Fibroblast of lung (primary cell): Measurements from ENCODE around the gene LCAT.

Source experiments
- CTCF ChIP-seq, 2 donors: IDR thresholded peaks in 1 of 2; conservative IDR thresholded peaks in 1 of 2; 1 replicate in 1 of 2; 2 replicates in 1 of 2; pipeline ENCODE4 v1.5.1; 2011 to 2012; ENCODE audit warnings: low read length in 2 of 2, control low read depth in 1 of 2, inconsistent platforms in 1 of 2, low read depth in 1 of 2, mild to moderate bottlenecking in 1 of 2
- EZH2 ChIP-seq: IDR thresholded peaks from 2 replicates; pipeline ENCODE4 v1.5.1; 2012; ENCODE audit warnings: low read length, control low read depth, mild to moderate bottlenecking; ENCODE audit errors: missing control alignments

- TF ChIP-seq CTCF (conservative IDR thresholded peaks at IDR 0.05 in 1 of 2, IDR thresholded peaks at IDR 0.05 in 1 of 2; ENCODE audit: low read depth in 1 of 2, low read length in 2 of 2) (no peak), EZH2 (no peak)
Observed at GRCh38 chr16:67977005-67977404, 33.1 kb upstream of the LCAT start.
